ENCODE results near the gene MET.

- no peak for TF ChIP-seq POLR2A (IDR thresholded peaks at IDR 0.05)
- TF ChIP-seq CTCF (IDR thresholded peaks at IDR 0.05): no peak
- no peak for TF ChIP-seq POLR2AphosphoS5 (IDR thresholded peaks at IDR 0.05; ENCODE audit: insufficient read depth in 1 of 2, low read depth in 1 of 2)
Observed at GRCh38 chr7:116741625-116742316, 69.8 kb downstream of the MET start.
